ENCODE measurements around the gene TNPO3. TPM values are rescaled to one million over a fixed set of nuclear protein-coding genes. Genes with fewer than 3 reads are reported as not detected.

TNPO3 gene
- total RNA-seq: 55.5 and 64.9 TPM in 2 replicates

GRCh38 chr7:129054438-129055293 lies at the start of gene TNPO3:
Gene TNPO3 (minus strand): TSS chr7:129055111. CDS start chr7:129054770, 341 bp downstream.

GRCh38 chr7:128937647-128938543 lies 117.0 kb downstream of the TNPO3 start, which contains the start of gene IRF5:
Gene IRF5 (plus strand): TSS chr7:128937927. CDS start chr7:128942082, 4,155 bp downstream.

GRCh38 chr7:128910569-128910945 lies 144.4 kb downstream of the TNPO3 start, which contains the start of gene KCP:
Gene KCP (minus strand): TSS chr7:128910709. CDS start chr7:128910676, 33 bp downstream.

Small RNA genes within 50 kb of the gene (small RNA-seq; reads per million reads assigned to genes)
- gene RN7SL306P: not detected

Other genes with a start within 250 kb of the TNPO3 start
- 182 and 242 TPM in 2 replicates for gene FLNC, start 224.7 kb downstream of the TNPO3 start, total RNA-seq
- gene ATP6V1F, start 192.3 kb downstream of the TNPO3 start, total RNA-seq: 87.7 and 122 TPM in 2 replicates
- not detected in 2 replicates for gene KCP, start 144.4 kb downstream of the TNPO3 start, total RNA-seq
- 0.65 and 0.67 TPM in 2 replicates for gene IRF5, start 117.2 kb downstream of the TNPO3 start, total RNA-seq
- gene TSPAN33, start 89.6 kb upstream of the TNPO3 start, total RNA-seq: 0.10 TPM in 1 of 2 replicates, not detected in the other
- gene SMO, start 133.5 kb upstream of the TNPO3 start, total RNA-seq: 3.0 and 5.2 TPM in 2 replicates
- gene AHCYL2, start 169.9 kb upstream of the TNPO3 start, total RNA-seq: 12.0 and 15.4 TPM in 2 replicates

Data from vein endothelial cell (primary cell).